ENCODE results near the gene INSC.

- TF ChIP-seq, protein P1, sequence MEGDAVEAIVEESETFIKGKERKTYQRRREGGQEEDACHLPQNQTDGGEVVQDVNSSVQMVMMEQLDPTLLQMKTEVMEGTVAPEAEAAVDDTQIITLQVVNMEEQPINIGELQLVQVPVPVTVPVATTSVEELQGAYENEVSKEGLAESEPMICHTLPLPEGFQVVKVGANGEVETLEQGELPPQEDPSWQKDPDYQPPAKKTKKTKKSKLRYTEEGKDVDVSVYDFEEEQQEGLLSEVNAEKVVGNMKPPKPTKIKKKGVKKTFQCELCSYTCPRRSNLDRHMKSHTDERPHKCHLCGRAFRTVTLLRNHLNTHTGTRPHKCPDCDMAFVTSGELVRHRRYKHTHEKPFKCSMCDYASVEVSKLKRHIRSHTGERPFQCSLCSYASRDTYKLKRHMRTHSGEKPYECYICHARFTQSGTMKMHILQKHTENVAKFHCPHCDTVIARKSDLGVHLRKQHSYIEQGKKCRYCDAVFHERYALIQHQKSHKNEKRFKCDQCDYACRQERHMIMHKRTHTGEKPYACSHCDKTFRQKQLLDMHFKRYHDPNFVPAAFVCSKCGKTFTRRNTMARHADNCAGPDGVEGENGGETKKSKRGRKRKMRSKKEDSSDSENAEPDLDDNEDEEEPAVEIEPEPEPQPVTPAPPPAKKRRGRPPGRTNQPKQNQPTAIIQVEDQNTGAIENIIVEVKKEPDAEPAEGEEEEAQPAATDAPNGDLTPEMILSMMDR (IDR thresholded peaks at IDR 0.05), result no peak
- TF ChIP-seq POLR2A (IDR thresholded peaks at IDR 0.05), result no peak
- TF ChIP-seq EP300 (IDR thresholded peaks at IDR 0.05), result no peak
- TF ChIP-seq POLR2AphosphoS5 (IDR thresholded peaks at IDR 0.05), result no peak
Measured at GRCh38 chr11:15073361-15074205, 41.1 kb upstream of the INSC start, which contains the start of gene CALCB.

All from gastroesophageal sphincter (tissue), 3 donors.